Stromal cell of bone marrow (primary cell): ENCODE measurements around the gene ATP13A4.

Source experiments
- DNase-seq: peaks from one replicate; pipeline ENCODE4 v3.0.0-alpha.2; 2012; ENCODE audit warnings: low read depth

ATP13A4 gene

GRCh38 chr3:193491026-193491425 is 63.7 kb downstream of the ATP13A4 start:
- DNase-seq: no peak

GRCh38 chr3:193490580-193490979 is 64.1 kb downstream of the ATP13A4 start:
- DNase-seq: no peak

- no peak for DNase-seq
Measured at GRCh38 chr3:193489949-193490348, 64.7 kb downstream of the ATP13A4 start.

- DNase-seq: no peak
Measured at GRCh38 chr3:193488741-193489140, 66.0 kb downstream of the ATP13A4 start.

GRCh38 chr3:193483988-193484539 is 70.6 kb downstream of the ATP13A4 start:
- DNase-seq: no peak

- DNase-seq: no peak
Measured at GRCh38 chr3:193481436-193481835, 73.3 kb downstream of the ATP13A4 start.

GRCh38 chr3:193474446-193474845 is 80.2 kb downstream of the ATP13A4 start:
- no peak for DNase-seq

GRCh38 chr3:193470710-193471109 is 84.0 kb downstream of the ATP13A4 start:
- DNase-seq: no peak

- DNase-seq: no peak
Measured at GRCh38 chr3:193465992-193466608, 88.6 kb downstream of the ATP13A4 start.

GRCh38 chr3:193464889-193465288 is 89.8 kb downstream of the ATP13A4 start:
- no peak for DNase-seq

- DNase-seq: no peak
Measured at GRCh38 chr3:193457526-193457925, 97.2 kb downstream of the ATP13A4 start.

GRCh38 chr3:193452338-193452737 is 102.4 kb downstream of the ATP13A4 start:
- no peak for DNase-seq

GRCh38 chr3:193451902-193452301 is 102.8 kb downstream of the ATP13A4 start:
- DNase-seq: no peak

- no peak for DNase-seq
Measured at GRCh38 chr3:193446965-193447602, 107.6 kb downstream of the ATP13A4 start.

GRCh38 chr3:193439423-193439822 is 115.3 kb downstream of the ATP13A4 start:
- no peak for DNase-seq

GRCh38 chr3:193418576-193419373 is 135.9 kb downstream of the ATP13A4 start:
- DNase-seq: no peak

- DNase-seq: no peak
Measured at GRCh38 chr3:193416629-193417028, 138.1 kb downstream of the ATP13A4 start.

GRCh38 chr3:193407688-193408087 is 147.0 kb downstream of the ATP13A4 start:
- no peak for DNase-seq

- no peak for DNase-seq
Measured at GRCh38 chr3:193407112-193407511, 147.6 kb downstream of the ATP13A4 start.

- DNase-seq: no peak
Measured at GRCh38 chr3:193403307-193403706, 151.4 kb downstream of the ATP13A4 start.

- no peak for DNase-seq
Measured at GRCh38 chr3:193400304-193400703, 154.4 kb downstream of the ATP13A4 start.

- DNase-seq: no peak
Measured at GRCh38 chr3:193396451-193397244, 158.0 kb downstream of the ATP13A4 start.
